OCI-M2 (cell line): Measurements from ENCODE around the gene KLC3.

Experiments used
- DNase-seq: peaks from one replicate; lab custom pipeline; 2025; ENCODE audit not compliant: unreplicated experiment; lab: John Stamatoyannopoulos, UW

Gene KLC3

GRCh38 chr19:45368737-45369340, 28.3 kb downstream of the KLC3 start:
- DNase-seq, result no peak

- DNase-seq, result peak; percentile 93
Observed at GRCh38 chr19:45370410-45371204, 30.1 kb downstream of the KLC3 start, which contains the start of gene ERCC2. Gene ERCC2, minus strand, starts transcription at chr19:45370573. Its CDS starts 33 bp downstream, at chr19:45370540.

- no peak for DNase-seq
Observed at GRCh38 chr19:45376045-45376724, 35.6 kb downstream of the KLC3 start.

GRCh38 chr19:45380107-45380506, 39.6 kb downstream of the KLC3 start:
- no peak for DNase-seq

GRCh38 chr19:45382426-45382825, 41.9 kb downstream of the KLC3 start:
- no peak for DNase-seq

- DNase-seq, result no peak
Observed at GRCh38 chr19:45385392-45386221, 45.1 kb downstream of the KLC3 start.

- DNase-seq, result no peak
Observed at GRCh38 chr19:45391346-45391745, 50.8 kb downstream of the KLC3 start.

DNA sequence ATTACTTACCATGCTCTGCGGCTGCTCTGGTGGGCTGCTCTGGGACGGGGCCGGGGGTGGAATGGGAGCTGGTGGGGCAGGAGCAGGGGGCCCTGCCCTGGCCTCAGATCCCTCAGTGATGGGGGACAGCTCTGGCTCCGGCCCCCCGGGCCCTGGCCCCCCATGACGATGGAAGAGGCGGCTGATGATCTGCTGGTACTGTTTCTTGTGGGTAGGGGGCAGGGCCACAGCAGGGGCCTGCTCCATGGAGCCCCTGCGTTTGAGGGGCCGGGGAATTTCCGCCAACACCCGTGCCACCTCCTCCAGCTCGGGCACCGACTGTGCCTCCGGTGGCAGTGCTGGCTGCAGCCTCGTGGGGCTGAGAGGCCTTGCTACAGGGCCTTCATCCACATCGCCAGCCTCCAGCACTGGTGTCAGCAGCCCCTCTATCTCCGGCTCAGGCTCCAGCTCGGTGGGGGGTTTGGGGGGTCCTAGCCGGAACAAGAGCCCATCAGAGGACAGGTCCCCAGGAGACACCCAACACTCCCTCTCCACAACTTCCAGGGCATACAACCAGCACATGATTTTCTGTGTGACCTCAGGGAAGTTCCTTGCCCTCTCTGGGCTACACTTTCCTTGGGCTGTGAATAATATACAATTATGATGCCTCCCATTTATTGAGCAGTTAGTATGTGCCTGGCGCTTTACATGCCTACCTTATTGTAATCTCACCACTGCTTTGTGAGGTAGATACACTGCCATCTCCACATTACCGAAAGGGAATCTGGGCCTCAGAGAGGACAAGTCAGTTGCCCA, 51.5 kb downstream of the KLC3 start:
- DNase-seq, result no peak

DNA sequence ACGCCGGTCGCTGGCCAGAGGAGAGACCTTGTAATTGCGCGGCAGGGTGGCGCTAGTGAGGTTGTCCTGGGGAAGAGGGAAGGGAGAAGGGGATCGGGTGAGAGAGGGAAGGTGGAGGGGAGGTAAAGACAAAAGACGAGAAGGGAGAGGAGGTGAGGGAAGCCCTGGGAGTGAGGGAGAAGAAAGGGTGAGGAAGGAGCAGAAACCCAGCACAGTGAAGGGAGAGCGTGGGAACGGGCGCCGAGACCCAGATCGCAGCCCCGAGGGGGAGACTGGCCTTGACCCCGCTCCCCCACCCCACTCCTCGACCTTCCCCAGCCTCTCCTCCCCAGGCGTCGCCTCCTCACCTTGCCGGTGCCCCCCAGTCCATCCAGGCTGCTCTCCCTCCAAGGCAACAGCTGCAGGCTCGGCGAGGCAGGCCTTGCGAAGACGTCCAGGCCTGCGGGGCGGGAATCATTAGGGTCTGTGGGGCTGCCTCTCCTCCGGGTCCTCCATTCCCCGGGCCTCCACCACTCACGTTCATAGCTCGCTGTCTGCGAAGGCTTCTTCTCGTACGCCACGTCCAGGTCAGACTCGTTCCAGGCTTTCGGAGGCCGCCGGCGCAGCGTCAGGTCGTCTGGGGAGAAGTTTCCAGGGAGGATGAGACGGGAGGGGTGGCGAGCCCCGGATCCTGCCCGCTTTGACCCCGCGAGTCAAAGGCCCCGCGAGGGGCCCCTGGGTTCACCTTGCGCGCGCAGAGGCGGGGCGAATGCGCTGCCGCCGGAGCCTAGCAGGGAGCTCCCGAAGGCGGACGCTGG, 55.5 kb downstream of the KLC3 start:
- no peak for DNase-seq

DNA sequence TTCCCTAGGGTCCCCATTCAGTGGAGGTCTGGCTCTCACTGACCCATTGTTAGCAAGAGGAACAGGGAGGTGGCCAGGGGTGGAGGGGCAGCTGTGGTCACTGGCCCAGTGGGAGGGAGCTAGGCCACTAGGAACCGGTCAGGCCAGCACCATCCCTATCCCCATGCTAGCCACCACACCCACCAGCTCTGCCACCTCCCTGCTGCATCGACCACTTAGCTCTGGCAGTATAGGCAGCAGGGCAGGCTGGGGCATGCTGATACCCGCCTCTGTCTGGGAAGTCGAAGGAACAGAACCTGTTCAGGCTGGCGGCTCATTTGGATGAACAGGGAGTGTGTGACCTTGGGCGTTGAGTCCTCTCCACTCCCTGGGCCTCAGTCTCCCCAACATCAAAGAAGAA, 59.6 kb downstream of the KLC3 start:
- no peak for DNase-seq
